Measurements from ENCODE around the gene RACGAP1.

- TF ChIP-seq POLR2A (IDR thresholded peaks at IDR 0.05; ENCODE audit: low read length) = no peak
- no peak for TF ChIP-seq GATA1 (IDR thresholded peaks at IDR 0.05; ENCODE audit: low read depth, low read length)
These were observed 44.6 kb downstream of the RACGAP1 start for GRCh38 chr12:49980501-49981349.
